Adrenal gland (tissue), 5 donors: ENCODE measurements around the gene FAM228A.

Experiments
- POLR2A ChIP-seq, 2 donors: fragments of 450-650 bp; IDR thresholded peaks; one replicate each; pipeline ENCODE4 v1.6.1; 2017; ENCODE audit warnings: antibody characterized with exemption in 2 of 2, mild to moderate bottlenecking in 2 of 2, moderate library complexity in 1 of 2
- TF ChIP-seq, protein P1 (sequence below), 6 experiments: fragments of 450-650 bp in 4 of 6; fragments of 200-600 bp in 2 of 6; sonication (generic) in 1 of 6; IDR thresholded peaks; 1 replicate in 5 of 6; 2 replicates in 1 of 6; pipeline versions ENCODE4 v1.5.1 to v1.8.0; 2016 to 2021; ENCODE audit warnings: antibody characterized with exemption in 6 of 6, mild to moderate bottlenecking in 2 of 6, moderate library complexity in 1 of 6
- donor health status: DM: no; HTN: no; CAD: no.

- TF ChIP-seq, protein P1, sequence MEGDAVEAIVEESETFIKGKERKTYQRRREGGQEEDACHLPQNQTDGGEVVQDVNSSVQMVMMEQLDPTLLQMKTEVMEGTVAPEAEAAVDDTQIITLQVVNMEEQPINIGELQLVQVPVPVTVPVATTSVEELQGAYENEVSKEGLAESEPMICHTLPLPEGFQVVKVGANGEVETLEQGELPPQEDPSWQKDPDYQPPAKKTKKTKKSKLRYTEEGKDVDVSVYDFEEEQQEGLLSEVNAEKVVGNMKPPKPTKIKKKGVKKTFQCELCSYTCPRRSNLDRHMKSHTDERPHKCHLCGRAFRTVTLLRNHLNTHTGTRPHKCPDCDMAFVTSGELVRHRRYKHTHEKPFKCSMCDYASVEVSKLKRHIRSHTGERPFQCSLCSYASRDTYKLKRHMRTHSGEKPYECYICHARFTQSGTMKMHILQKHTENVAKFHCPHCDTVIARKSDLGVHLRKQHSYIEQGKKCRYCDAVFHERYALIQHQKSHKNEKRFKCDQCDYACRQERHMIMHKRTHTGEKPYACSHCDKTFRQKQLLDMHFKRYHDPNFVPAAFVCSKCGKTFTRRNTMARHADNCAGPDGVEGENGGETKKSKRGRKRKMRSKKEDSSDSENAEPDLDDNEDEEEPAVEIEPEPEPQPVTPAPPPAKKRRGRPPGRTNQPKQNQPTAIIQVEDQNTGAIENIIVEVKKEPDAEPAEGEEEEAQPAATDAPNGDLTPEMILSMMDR (IDR thresholded peaks at IDR 0.05) = no peak
- TF ChIP-seq POLR2A (IDR thresholded peaks at IDR 0.05) = no peak
Observed at GRCh38 chr2:24221343-24222050, 46.6 kb downstream of the FAM228A start.
